HL-60/S4 treated with phorbol 12-myristate 13-acetate at 8.2 ng/mL for 4 days and 3 days (cell line): ENCODE results near the gene FRMD3.

Source experiments
- in situ Hi-C: fragments of 300-500 bp; cut with MboI; formaldehyde crosslinking; loops from 2 replicates; pipeline ENCODE4 v1.15.0; 2022; ENCODE audit warnings: low sequenced_read_pairs

FRMD3 gene

GRCh38 chr9:83538172-83538889 is at the start of gene FRMD3:
Gene FRMD3 (minus strand): TSS chr9:83538401. CDS start chr9:83538231, 170 bp downstream.
- in situ Hi-C loops, result loop anchor here (25.0 kb wide), 1 partner anchor 201 kb away; no protein-coding TSS in a partner anchor

- in situ Hi-C loops, result no loop called here
Observed at GRCh38 chr9:83584995-83585394, 46.8 kb upstream of the FRMD3 start.

- in situ Hi-C loops, result no loop called here
Observed at GRCh38 chr9:83583151-83584014, 45.2 kb upstream of the FRMD3 start.

GRCh38 chr9:83582029-83582428 is 43.8 kb upstream of the FRMD3 start:
- in situ Hi-C loops, result no loop called here

GRCh38 chr9:83574482-83574881 is 36.3 kb upstream of the FRMD3 start:
- in situ Hi-C loops, result no loop called here

- in situ Hi-C loops, result no loop called here
Observed at GRCh38 chr9:83572524-83572923, 34.3 kb upstream of the FRMD3 start.

GRCh38 chr9:83570359-83570758 is 32.2 kb upstream of the FRMD3 start:
- in situ Hi-C loops, result no loop called here

GRCh38 chr9:83569326-83569725 is 31.1 kb upstream of the FRMD3 start:
- in situ Hi-C loops, result no loop called here

- in situ Hi-C loops, result no loop called here
Observed at GRCh38 chr9:83563360-83563759, 25.2 kb upstream of the FRMD3 start.

- in situ Hi-C loops, result no loop called here
Observed at GRCh38 chr9:83560169-83560826, 22.1 kb upstream of the FRMD3 start.

- in situ Hi-C loops, result no loop called here
Observed at GRCh38 chr9:83557771-83558170, 19.6 kb upstream of the FRMD3 start.

- in situ Hi-C loops, result no loop called here
Observed at GRCh38 chr9:83557317-83557716, 19.1 kb upstream of the FRMD3 start.

GRCh38 chr9:83554278-83554677 is 16.1 kb upstream of the FRMD3 start:
- in situ Hi-C loops, result no loop called here

GRCh38 chr9:83544002-83544698 is 5.9 kb upstream of the FRMD3 start:
- in situ Hi-C loops, result loop anchor here (25.0 kb wide), 1 partner anchor 207 kb away; no protein-coding TSS in a partner anchor

- in situ Hi-C loops, result loop anchor here (25.0 kb wide), 1 partner anchor 202 kb away; no protein-coding TSS in a partner anchor
Observed at GRCh38 chr9:83538890-83539238, 663 bp upstream of the FRMD3 start.

- in situ Hi-C loops, result loop anchor here (25.0 kb wide), 1 partner anchor 200 kb away; no protein-coding TSS in a partner anchor
Observed at GRCh38 chr9:83537331-83538171, 650 bp downstream of the FRMD3 start.

- in situ Hi-C loops, result loop anchor here (25.0 kb wide), 1 partner anchor 199 kb away; no protein-coding TSS in a partner anchor
Observed at GRCh38 chr9:83536332-83536731, 1.9 kb downstream of the FRMD3 start.

GRCh38 chr9:83535736-83536135 is 2.5 kb downstream of the FRMD3 start:
- in situ Hi-C loops, result loop anchor here (25.0 kb wide), 1 partner anchor 198 kb away; no protein-coding TSS in a partner anchor

- in situ Hi-C loops, result loop anchor here (25.0 kb wide), 1 partner anchor 196 kb away; no protein-coding TSS in a partner anchor
Observed at GRCh38 chr9:83533296-83533695, 4.9 kb downstream of the FRMD3 start.

GRCh38 chr9:83526901-83527300 is 11.3 kb downstream of the FRMD3 start:
- in situ Hi-C loops, result loop anchor here (25.0 kb wide), 1 partner anchor 190 kb away; no protein-coding TSS in a partner anchor
